Esophagus squamous epithelium (tissue), 4 donors: Measurements from ENCODE around the gene GRN.
"Not testable (repeated sequence)": the region's sequence is repeated elsewhere in the genome, so short reads cannot be mapped to it uniquely, and the experiment has no call there.

Experiments
- POLR2A ChIP-seq, 4 donors: fragments of 450-650 bp; IDR thresholded peaks; one replicate each; pipeline ENCODE4 v1.6.1; 2017; ENCODE audit warnings: antibody characterized with exemption in 4 of 4, mild to moderate bottlenecking in 4 of 4, moderate library complexity in 3 of 4
- TF ChIP-seq, protein P1 (sequence below), 6 experiments: fragments of 450-650 bp in 4 of 6; fragments of 200-600 bp in 2 of 6; sonication (generic) in 2 of 6; IDR thresholded peaks; one replicate each; pipeline ENCODE4 v1.5.1; 2016 to 2019; ENCODE audit warnings: antibody characterized with exemption in 6 of 6, mild to moderate bottlenecking in 4 of 6, moderate library complexity in 4 of 6

- TF ChIP-seq POLR2A (IDR thresholded peaks at IDR 0.05): not testable (repeated sequence)
- TF ChIP-seq, protein P1, sequence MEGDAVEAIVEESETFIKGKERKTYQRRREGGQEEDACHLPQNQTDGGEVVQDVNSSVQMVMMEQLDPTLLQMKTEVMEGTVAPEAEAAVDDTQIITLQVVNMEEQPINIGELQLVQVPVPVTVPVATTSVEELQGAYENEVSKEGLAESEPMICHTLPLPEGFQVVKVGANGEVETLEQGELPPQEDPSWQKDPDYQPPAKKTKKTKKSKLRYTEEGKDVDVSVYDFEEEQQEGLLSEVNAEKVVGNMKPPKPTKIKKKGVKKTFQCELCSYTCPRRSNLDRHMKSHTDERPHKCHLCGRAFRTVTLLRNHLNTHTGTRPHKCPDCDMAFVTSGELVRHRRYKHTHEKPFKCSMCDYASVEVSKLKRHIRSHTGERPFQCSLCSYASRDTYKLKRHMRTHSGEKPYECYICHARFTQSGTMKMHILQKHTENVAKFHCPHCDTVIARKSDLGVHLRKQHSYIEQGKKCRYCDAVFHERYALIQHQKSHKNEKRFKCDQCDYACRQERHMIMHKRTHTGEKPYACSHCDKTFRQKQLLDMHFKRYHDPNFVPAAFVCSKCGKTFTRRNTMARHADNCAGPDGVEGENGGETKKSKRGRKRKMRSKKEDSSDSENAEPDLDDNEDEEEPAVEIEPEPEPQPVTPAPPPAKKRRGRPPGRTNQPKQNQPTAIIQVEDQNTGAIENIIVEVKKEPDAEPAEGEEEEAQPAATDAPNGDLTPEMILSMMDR (IDR thresholded peaks at IDR 0.05): not testable (repeated sequence)
These were observed 15.6 kb upstream of the GRN start for GRCh38 chr17:44329516-44329915.
